GM06990 (cell line): ENCODE data around the gene VOPP1.

Experiments
- DNase-seq: peaks from one replicate; pipeline ENCODE4 v3.0.0-alpha.2; 2011; ENCODE audit not compliant: insufficient read length; ENCODE audit errors: extremely low read depth
- H3K27me3 ChIP-seq: replicated peaks from 2 replicates; pipeline ENCODE4 v1.6.0; 2011; ENCODE audit warnings: low read length; ENCODE audit not compliant: control insufficient read depth, insufficient read depth
- H3K36me3 ChIP-seq: 2 replicates; pipeline ENCODE4 v1.5.1; 2011; ENCODE audit warnings: low read length; ENCODE audit not compliant: control insufficient read depth, insufficient read depth
- H3K4me3 ChIP-seq: replicated peaks from 2 replicates; pipeline ENCODE4 v1.5.1; 2011; ENCODE audit warnings: low read depth, mild to moderate bottlenecking, control low read depth, low read length
- TF ChIP-seq, protein P1 (sequence below): IDR thresholded peaks from 2 replicates; pipeline ENCODE4 v1.5.1; 2011; ENCODE audit warnings: low read length, control low read depth, mild to moderate bottlenecking, inconsistent platforms; ENCODE audit not compliant: insufficient read depth, poor library complexity, severe bottlenecking

VOPP1 gene

DNA sequence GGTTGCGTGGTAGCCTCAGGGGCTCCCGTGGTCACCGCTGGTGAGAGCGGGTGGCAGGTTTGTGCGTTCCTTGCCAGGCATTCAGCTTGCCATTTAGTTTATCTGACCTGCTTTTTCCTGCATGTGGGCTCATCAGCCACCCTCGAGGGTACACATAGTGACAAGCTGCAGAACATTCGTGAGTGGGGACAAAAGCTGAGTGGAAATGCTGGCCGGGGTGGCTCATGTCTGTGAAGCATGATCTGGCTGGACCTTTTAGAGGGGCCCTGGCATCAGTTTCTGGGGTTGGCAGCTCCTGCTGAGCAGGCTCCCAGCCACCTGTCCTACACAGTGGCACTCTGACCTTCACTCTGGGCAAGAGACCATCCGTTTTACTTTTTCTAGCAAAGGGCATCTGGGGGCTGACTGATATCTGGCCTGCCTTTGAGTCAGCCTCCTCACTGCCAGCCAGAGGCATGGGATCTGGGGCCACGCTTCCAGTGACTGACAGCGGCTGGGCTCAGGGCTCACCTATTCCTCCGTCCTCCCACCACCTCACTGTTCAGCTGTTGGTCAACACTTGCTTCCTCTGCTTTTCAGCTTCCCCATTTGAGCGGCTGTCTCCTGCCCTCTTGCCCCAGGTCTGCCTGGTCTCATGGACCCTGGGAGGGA, 132.1 kb downstream of the VOPP1 start:
- TF ChIP-seq, protein P1, sequence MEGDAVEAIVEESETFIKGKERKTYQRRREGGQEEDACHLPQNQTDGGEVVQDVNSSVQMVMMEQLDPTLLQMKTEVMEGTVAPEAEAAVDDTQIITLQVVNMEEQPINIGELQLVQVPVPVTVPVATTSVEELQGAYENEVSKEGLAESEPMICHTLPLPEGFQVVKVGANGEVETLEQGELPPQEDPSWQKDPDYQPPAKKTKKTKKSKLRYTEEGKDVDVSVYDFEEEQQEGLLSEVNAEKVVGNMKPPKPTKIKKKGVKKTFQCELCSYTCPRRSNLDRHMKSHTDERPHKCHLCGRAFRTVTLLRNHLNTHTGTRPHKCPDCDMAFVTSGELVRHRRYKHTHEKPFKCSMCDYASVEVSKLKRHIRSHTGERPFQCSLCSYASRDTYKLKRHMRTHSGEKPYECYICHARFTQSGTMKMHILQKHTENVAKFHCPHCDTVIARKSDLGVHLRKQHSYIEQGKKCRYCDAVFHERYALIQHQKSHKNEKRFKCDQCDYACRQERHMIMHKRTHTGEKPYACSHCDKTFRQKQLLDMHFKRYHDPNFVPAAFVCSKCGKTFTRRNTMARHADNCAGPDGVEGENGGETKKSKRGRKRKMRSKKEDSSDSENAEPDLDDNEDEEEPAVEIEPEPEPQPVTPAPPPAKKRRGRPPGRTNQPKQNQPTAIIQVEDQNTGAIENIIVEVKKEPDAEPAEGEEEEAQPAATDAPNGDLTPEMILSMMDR: no peak
- Histone ChIP-seq H3K27me3 (no peaks in the 10 kb centered on the region), H3K36me3 (no peaks in the 10 kb centered on the region), H3K4me3 (no peak overlapping the region)
- DNase-seq: no peak

DNA sequence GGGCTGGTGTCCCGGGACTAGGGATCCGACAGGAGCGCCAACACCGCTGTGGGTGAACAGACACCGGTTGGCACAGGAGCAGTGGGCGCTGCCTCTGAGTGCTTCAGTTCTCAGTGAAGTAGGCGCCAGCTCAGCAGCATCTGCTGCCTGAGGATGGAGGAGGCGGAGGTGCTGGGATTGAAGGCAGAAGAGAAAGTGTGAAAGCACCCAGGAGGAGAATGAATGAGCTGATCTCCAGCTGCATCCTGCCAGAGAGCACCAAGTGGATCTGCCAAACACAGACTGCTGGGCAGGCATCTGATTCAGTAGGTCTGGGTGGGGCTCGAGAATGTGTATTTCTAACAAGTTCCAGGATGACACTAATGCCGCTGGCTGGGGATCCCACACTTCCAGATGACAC, 132.7 kb downstream of the VOPP1 start:
- TF ChIP-seq, protein P1: no peak
- no peaks in the 10 kb centered on the region for H3K36me3 ChIP-seq
- no peak overlapping the region for H3K4me3 ChIP-seq
- DNase-seq: no peak
- no peaks in the 10 kb centered on the region for H3K27me3 ChIP-seq

GRCh38 chr7:55438757-55439525, 133.4 kb downstream of the VOPP1 start:
- no peaks in the 10 kb centered on the region for H3K27me3 ChIP-seq
- no peak for DNase-seq
- TF ChIP-seq, protein P1: no peak
- no peaks in the 10 kb centered on the region for H3K36me3 ChIP-seq
- no peak overlapping the region for H3K4me3 ChIP-seq

GRCh38 chr7:55438085-55438756, 134.1 kb downstream of the VOPP1 start:
- Histone ChIP-seq H3K27me3 (no peaks in the 10 kb centered on the region), H3K36me3 (no peaks in the 10 kb centered on the region), H3K4me3 (no peak overlapping the region)
- TF ChIP-seq, protein P1: no peak
- DNase-seq: no peak

DNA sequence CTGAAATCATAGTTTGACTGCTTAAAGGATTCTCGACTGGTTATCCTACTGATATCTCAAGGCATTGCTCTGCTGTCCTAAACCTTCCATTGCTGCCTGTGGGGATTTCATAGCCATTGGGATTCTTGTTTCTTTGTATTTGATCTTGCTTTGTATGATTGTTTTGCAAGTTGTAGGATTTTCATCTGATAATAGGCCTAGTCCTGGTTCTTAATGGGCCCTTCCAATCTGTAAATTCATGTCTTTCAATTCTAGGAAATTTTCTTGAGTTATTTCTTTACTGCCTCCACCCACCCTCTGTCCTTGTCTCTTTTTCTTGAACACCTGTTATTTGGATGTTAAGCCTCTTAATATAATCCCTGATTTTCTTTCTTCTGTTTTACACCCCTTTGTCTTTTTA, 134.9 kb downstream of the VOPP1 start:
- DNase-seq: no peak
- no peaks in the 10 kb centered on the region for H3K27me3 ChIP-seq
- TF ChIP-seq, protein P1: no peak
- H3K36me3 ChIP-seq: 0 out of 2 replicates have a peak, but pooled peaks cover 2% of the 10 kb centered on the region
- H3K4me3 ChIP-seq: no peak overlapping the region
